Panc1 (cell line): ENCODE data around the gene NKX2-2. TPM values are rescaled to one million over a fixed set of nuclear protein-coding genes. Genes with fewer than 3 reads are reported as not detected.

Experiments used
- ATAC-seq: fragments of 200-7000 bp; cut with Tn5 transposase; 2 replicates; pipeline ENCODE4 v1.9.1; 2020; ENCODE audit warnings: mild to moderate bottlenecking, moderate library complexity
- BruUV-seq: library from RNA; stranded (reverse); fragments of 400-500 nt; replicated peaks from 2 replicates; lab custom pipeline; 2021; lab: Mats Ljungman, UMichigan
- CTCF ChIA-PET: fragments of 300-600 bp; sonication (Branson Sonifier 250); formaldehyde crosslinking; loops from one replicate; lab custom pipeline; 2022; ENCODE audit warnings: antibody characterized with exemption; lab: Charles Lee
- POLR2A ChIA-PET: fragments of 300-600 bp; sonication (Branson Sonifier 250); formaldehyde crosslinking; loops from one replicate; lab custom pipeline; 2022; ENCODE audit warnings: antibody characterized with exemption; lab: Charles Lee
- DNase-seq: peaks from one replicate; pipeline ENCODE4 v3.0.0-alpha.2; 2010; ENCODE audit warnings: low read depth, low spot score
- H3K27ac ChIP-seq: 2 replicates; pipeline ENCODE4 v1.5.1; 2011; ENCODE audit warnings: mild to moderate bottlenecking, low read length, inconsistent platforms
- H3K27me3 ChIP-seq: fragments of 200-500 bp; sonication (Bioruptor generic); 2 replicates; pipeline ENCODE4 v1.6.0; 2014; ENCODE audit warnings: low read length, inconsistent platforms; ENCODE audit not compliant: control insufficient read depth, insufficient read depth
- H3K36me3 ChIP-seq: fragments of 200-500 bp; sonication (Bioruptor generic); 2 replicates; pipeline ENCODE4 v1.5.1; 2014; ENCODE audit warnings: inconsistent platforms, mild to moderate bottlenecking, low read length, moderate library complexity; ENCODE audit not compliant: control insufficient read depth, insufficient read depth
- H3K4me1 ChIP-seq: 2 replicates; pipeline ENCODE4 v1.5.1; 2011; ENCODE audit warnings: inconsistent platforms, mild to moderate bottlenecking, low read length, moderate library complexity; ENCODE audit not compliant: control insufficient read depth, insufficient read depth
- H3K4me3 ChIP-seq, 2 experiments: 2 replicates each; pipeline ENCODE4 v1.5.1; 2011 to 2012; ENCODE audit warnings: low read depth in 2 of 2, low read length in 2 of 2, mild to moderate bottlenecking in 2 of 2, inconsistent platforms in 1 of 2, moderate library complexity in 1 of 2
- H3K9me3 ChIP-seq: fragments of 200-500 bp; sonication (Bioruptor generic); 2 replicates; pipeline ENCODE4 v1.5.1; 2014; ENCODE audit warnings: low read depth, mild to moderate bottlenecking, inconsistent platforms, low read length, moderate library complexity; ENCODE audit not compliant: control insufficient read depth, insufficient read depth
- POLR2AphosphoS5 ChIP-seq: IDR thresholded peaks from 2 replicates; pipeline ENCODE4 v1.6.1; 2012; ENCODE audit warnings: mild to moderate bottlenecking, low read depth, low read length, moderate library complexity
- SIN3A ChIP-seq: IDR thresholded peaks from 2 replicates; pipeline ENCODE4 v1.6.1; 2012; ENCODE audit warnings: low read depth, mild to moderate bottlenecking, low read length, moderate library complexity, borderline replicate concordance; ENCODE audit not compliant: insufficient read depth
- TCF7L2 ChIP-seq: IDR thresholded peaks from 2 replicates; pipeline ENCODE4 v1.6.1; 2011; ENCODE audit warnings: mild to moderate bottlenecking, low read depth, low read length, inconsistent platforms
- in situ Hi-C: cut with HindIII; loops from 2 replicates; pipeline ENCODE4 v1.10.0; 2016; ENCODE audit warnings: low sequenced_read_pairs, low pct_unique_long_range_greater_than_20kb
- intact Hi-C: fragments of 100-400 bp; cut with micrococcal nuclease; formaldehyde crosslinking; loops from one replicate; pipeline ENCODE4 v1.10.0; 2022; ENCODE audit not compliant: unreplicated experiment
- total RNA-seq: library from RNA; stranded (reverse); gene quantifications from one replicate; pipeline ENCODE4 v1.2.1, GENCODE V29; 2021; ENCODE audit not compliant: unreplicated experiment
- TF ChIP-seq, protein P1 (sequence below), 2 experiments: IDR thresholded peaks; 2 replicates each; pipeline ENCODE4 v1.6.1; 2011 to 2012; ENCODE audit warnings: low read depth in 2 of 2, control low read depth in 1 of 2, low read length in 1 of 2, mild to moderate bottlenecking in 1 of 2, moderate library complexity in 1 of 2; ENCODE audit not compliant: insufficient read depth in 1 of 2
- TF ChIP-seq, protein P2 (sequence below): fragments of 450-650 bp; IDR thresholded peaks from 2 replicates; pipeline ENCODE4 v1.5.1; 2017; ENCODE audit warnings: mild to moderate bottlenecking

The NKX2-2 gene
- total RNA-seq, 1 experiment from 2014 or later = not detected

DNA sequence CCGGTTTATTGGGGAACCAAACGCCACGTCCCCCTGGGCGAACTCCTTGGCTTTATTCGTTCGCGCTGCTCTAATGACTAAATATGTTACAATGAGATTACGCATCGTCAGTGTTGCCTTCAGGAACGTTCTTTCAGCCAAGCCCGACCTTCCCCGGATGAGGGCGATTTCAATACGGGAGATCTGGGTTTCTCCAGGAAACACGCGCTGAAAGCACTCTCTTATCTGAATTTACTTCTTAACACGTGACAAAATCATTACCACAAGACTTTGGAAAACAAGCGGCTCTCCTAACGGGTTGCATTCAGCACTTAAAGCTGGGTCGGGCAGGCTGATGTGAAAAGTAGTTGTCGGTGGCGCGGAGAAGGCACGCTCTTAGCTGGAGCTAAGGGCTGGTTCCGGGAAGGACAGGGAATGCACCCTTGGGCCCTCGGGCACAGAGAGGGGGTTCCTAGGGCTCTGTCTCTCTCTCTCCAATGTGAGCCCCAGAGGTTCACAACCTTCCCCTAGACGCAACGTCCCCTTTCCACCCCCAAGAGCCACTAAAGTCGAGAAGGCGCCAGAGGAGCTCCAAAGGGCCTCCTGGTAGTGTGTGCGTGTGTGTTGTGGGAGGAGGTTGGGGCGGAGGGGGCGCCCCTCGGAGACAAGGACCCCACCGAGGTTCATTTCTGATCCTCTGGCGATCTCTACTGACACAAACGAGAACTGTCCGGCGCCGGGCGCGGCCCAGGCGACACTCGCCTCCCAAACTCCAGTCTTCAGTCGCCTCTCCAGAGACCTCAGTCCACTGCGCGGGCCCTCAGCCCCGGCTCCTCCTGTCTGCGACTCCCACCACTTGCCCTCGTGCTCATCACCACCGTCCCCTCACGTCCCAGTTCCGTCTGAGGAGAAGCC is 7.1 kb upstream of the NKX2-2 start:
- CTCF ChIA-PET = no interaction called here
- intact Hi-C loops = no loop called here

DNA sequence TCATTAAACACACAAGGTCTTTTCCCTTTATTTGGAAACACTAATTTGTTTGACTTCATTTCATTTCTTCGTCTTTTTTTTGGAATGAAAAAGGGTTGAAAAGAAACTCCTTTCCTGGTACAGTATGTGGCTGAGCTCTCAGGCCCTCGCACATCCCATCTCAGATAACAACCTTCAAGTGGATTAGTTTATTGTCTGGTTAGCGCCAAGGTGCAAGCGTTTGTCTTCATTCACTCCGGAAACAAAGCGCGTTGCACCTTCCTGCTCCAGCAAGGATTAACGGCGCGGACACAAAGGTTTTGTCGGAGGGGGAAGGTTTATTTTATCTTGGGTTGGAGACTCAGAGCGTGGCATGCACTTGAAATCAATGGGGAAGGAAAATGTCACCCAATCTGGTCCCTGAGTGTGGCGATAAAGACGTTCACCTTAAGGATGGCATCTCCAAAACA is 5.3 kb upstream of the NKX2-2 start:
- Histone ChIP-seq H3K9me3 (no peaks in the 10 kb centered on the region), H3K4me1 (no peaks in the 10 kb centered on the region; the same call in 1 of the 2 replicates), H3K27me3 (peaks cover 20% of the 10 kb centered on the region), H3K36me3 (no peaks in the 10 kb centered on the region), H3K27ac (no peak overlapping the region), H3K4me3 (no peak overlapping the region)
- CTCF ChIA-PET = no interaction called here
- BruUV-seq = no TSS peak
- in situ Hi-C loops = no loop called here
- ATAC-seq (no peak), DNase-seq (no peak)
- intact Hi-C loops = no loop called here
- POLR2A ChIA-PET = no interaction called here
- TF ChIP-seq, protein P1, sequence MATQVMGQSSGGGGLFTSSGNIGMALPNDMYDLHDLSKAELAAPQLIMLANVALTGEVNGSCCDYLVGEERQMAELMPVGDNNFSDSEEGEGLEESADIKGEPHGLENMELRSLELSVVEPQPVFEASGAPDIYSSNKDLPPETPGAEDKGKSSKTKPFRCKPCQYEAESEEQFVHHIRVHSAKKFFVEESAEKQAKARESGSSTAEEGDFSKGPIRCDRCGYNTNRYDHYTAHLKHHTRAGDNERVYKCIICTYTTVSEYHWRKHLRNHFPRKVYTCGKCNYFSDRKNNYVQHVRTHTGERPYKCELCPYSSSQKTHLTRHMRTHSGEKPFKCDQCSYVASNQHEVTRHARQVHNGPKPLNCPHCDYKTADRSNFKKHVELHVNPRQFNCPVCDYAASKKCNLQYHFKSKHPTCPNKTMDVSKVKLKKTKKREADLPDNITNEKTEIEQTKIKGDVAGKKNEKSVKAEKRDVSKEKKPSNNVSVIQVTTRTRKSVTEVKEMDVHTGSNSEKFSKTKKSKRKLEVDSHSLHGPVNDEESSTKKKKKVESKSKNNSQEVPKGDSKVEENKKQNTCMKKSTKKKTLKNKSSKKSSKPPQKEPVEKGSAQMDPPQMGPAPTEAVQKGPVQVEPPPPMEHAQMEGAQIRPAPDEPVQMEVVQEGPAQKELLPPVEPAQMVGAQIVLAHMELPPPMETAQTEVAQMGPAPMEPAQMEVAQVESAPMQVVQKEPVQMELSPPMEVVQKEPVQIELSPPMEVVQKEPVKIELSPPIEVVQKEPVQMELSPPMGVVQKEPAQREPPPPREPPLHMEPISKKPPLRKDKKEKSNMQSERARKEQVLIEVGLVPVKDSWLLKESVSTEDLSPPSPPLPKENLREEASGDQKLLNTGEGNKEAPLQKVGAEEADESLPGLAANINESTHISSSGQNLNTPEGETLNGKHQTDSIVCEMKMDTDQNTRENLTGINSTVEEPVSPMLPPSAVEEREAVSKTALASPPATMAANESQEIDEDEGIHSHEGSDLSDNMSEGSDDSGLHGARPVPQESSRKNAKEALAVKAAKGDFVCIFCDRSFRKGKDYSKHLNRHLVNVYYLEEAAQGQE (IDR thresholded peaks at IDR 0.05; ENCODE audit: insufficient read depth in 1 of 2, low read depth in 2 of 2, low read length in 1 of 2) = no peak
- no peak for TF ChIP-seq POLR2AphosphoS5
- no peak for TF ChIP-seq SIN3A
- TF ChIP-seq TCF7L2 = no peak

More for the DNA sequence above, 7.1 kb upstream of the NKX2-2 start:
- no TSS peak for BruUV-seq
- Histone ChIP-seq H3K4me1 (no peaks in the 10 kb centered on the region), H3K27ac (no peak overlapping the region), H3K9me3 (no peaks in the 10 kb centered on the region), H3K27me3 (peaks cover 25% of the 10 kb centered on the region), H3K4me3 (peak overlapping the region in 1 of 2 experiments; percentile 11; a peak in 1 of 4 replicates), H3K36me3 (no peaks in the 10 kb centered on the region)
- in situ Hi-C loops = no loop called here
- ATAC-seq (peak; percentile 72), DNase-seq (no peak)
- POLR2A ChIA-PET = no interaction called here
- TF ChIP-seq, protein P1 (IDR thresholded peaks at IDR 0.05; ENCODE audit: insufficient read depth in 1 of 2, low read depth in 2 of 2, low read length in 1 of 2) = no peak
- TF ChIP-seq POLR2AphosphoS5 (no peak), TCF7L2 (no peak), SIN3A (no peak)
- TF ChIP-seq, protein P2, sequence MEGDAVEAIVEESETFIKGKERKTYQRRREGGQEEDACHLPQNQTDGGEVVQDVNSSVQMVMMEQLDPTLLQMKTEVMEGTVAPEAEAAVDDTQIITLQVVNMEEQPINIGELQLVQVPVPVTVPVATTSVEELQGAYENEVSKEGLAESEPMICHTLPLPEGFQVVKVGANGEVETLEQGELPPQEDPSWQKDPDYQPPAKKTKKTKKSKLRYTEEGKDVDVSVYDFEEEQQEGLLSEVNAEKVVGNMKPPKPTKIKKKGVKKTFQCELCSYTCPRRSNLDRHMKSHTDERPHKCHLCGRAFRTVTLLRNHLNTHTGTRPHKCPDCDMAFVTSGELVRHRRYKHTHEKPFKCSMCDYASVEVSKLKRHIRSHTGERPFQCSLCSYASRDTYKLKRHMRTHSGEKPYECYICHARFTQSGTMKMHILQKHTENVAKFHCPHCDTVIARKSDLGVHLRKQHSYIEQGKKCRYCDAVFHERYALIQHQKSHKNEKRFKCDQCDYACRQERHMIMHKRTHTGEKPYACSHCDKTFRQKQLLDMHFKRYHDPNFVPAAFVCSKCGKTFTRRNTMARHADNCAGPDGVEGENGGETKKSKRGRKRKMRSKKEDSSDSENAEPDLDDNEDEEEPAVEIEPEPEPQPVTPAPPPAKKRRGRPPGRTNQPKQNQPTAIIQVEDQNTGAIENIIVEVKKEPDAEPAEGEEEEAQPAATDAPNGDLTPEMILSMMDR = no peak; the same call in 1 of the 2 replicates
